ENCODE results near the gene LDLRAP1. TPM values are rescaled to one million over a fixed set of nuclear protein-coding genes. Genes with fewer than 3 reads are reported as not detected.

LDLRAP1 gene
- total RNA-seq, 1 experiment from 2014 or later: 26.0 TPM

DNA sequence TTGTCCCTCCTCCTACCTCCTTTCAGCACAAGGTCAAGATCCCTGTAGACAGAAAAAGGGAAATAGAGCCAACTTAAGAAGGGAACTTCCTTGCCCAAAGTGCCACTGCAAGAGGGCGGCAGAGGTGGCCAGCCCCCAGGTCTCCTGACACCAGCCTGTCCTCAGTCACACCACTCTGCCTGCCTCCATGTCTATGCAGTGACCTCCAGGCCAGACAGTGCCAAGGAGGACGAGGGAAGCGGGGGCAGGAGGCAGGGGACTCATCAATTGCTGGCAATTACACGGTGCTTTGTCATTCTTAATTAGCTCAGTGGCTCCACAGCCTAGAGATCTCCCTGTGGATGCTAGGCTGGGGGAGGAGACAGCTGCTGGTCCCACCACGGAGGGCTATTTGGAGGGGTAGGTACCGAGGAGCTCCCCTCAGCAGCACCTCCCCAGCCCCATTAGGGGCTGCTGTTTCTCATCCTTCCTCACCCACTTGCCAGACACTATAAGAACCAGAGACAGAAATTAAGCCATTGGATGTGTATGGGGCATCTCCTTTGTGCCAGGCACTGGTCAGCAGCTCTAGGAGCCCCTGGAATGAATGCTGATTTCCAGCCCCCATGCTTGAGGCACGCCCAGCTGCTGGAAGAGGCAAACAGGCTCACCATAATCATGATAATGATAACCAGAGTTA is 6.1 kb upstream of the LDLRAP1 start:
- TF ChIP-seq, protein P1, sequence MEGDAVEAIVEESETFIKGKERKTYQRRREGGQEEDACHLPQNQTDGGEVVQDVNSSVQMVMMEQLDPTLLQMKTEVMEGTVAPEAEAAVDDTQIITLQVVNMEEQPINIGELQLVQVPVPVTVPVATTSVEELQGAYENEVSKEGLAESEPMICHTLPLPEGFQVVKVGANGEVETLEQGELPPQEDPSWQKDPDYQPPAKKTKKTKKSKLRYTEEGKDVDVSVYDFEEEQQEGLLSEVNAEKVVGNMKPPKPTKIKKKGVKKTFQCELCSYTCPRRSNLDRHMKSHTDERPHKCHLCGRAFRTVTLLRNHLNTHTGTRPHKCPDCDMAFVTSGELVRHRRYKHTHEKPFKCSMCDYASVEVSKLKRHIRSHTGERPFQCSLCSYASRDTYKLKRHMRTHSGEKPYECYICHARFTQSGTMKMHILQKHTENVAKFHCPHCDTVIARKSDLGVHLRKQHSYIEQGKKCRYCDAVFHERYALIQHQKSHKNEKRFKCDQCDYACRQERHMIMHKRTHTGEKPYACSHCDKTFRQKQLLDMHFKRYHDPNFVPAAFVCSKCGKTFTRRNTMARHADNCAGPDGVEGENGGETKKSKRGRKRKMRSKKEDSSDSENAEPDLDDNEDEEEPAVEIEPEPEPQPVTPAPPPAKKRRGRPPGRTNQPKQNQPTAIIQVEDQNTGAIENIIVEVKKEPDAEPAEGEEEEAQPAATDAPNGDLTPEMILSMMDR (IDR thresholded peaks at IDR 0.05 in 2 of 3, conservative IDR thresholded peaks at IDR 0.05 in 1 of 3; ENCODE audit: borderline replicate concordance in 1 of 3, insufficient read depth in 1 of 3, low read depth in 2 of 3, low read length in 2 of 3): no peak
- intact Hi-C loops (cut with micrococcal nuclease): no loop called here
- Histone ChIP-seq H3K9ac (ENCODE audit: low read length) (no peak overlapping the region), H3K4me2 (ENCODE audit: low read length) (no peak overlapping the region), H3K27me3 (ENCODE audit: insufficient read depth, low read length) (no peaks in the 10 kb centered on the region), H2AFZ (ENCODE audit: low read depth, low read length, poor library complexity, severe bottlenecking) (no peak overlapping the region), H3K36me3 (ENCODE audit: control insufficient read depth in 1 of 2, insufficient read depth in 2 of 2, low read length in 2 of 2) (no peaks in the 10 kb centered on the region), H3K79me2 (ENCODE audit: insufficient read depth, low read length) (no peaks in the 10 kb centered on the region), H3K4me3 (replicated peaks in 1 of 2; ENCODE audit: low read depth in 1 of 2, low read length in 2 of 2) (no peak overlapping the region), H3K9me3 (ENCODE audit: control insufficient read depth in 1 of 2, insufficient read depth in 1 of 2, low read depth in 1 of 2, low read length in 2 of 2) (no peaks in the 10 kb centered on the region), H4K20me1 (ENCODE audit: insufficient read depth) (no peaks in the 10 kb centered on the region), H3K4me1 (ENCODE audit: control insufficient read depth in 1 of 2, insufficient read depth in 2 of 2, low read length in 2 of 2) (peaks cover 5 to 10% of the 10 kb centered on the region in 2 experiments; a peak in 3 of 4 replicates), H3K27ac (ENCODE audit: low read depth, low read length) (no peak overlapping the region), H3K9me2 (ENCODE audit: insufficient read depth) (no peaks in the 10 kb centered on the region)
- ATAC-seq (no peak), DNase-seq (ENCODE audit: low read depth, low spot score) (no peak)
- BruUV-seq (replicated peaks): no TSS peak
- POLR2A ChIA-PET: no interaction called here
- RAD21 ChIA-PET (ENCODE audit: low non-redundant PET in 1 of 2, low total read pairs in 2 of 2, uncharacterized antibody in 2 of 2, unreplicated experiment in 2 of 2): no interaction called here
- CTCF ChIA-PET: no interaction called here

DNA sequence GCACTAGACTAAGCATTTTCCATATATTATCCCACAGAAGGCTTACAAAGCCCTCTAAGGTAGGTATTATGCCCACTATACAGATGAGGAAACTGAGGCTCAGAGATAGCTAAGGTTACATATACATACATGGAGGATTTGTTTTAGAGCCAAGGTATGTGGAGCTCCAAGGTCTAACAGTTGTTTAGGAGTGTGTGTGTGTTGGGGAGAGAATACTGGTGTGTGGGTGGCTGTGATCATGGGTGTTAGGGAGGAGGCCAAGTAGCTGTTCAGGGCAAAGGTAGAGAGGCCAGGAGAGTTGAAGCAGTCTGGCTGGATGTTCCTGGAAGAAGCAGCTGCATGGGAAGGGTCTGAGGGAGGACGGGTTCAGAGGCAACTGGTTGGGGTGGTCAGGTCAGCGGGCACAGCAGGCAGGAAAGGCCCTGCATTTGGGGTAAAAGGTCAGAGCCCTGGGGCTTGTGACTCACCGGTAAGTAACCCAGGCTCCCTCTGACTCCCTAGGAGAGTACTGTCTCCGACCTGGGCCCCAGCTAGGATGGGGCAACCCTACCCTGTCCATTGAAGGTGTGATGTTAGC is 5.1 kb upstream of the LDLRAP1 start:
- peaks cover 5 to 14% of the 10 kb centered on the region in 2 experiments; a peak in 3 of 4 replicates for H3K4me1 ChIP-seq (ENCODE audit: control insufficient read depth in 1 of 2, insufficient read depth in 2 of 2, low read length in 2 of 2)
- intact Hi-C loops (cut with micrococcal nuclease): no loop called here
- DNase-seq (ENCODE audit: low read depth, low spot score): no peak
- no peak for TF ChIP-seq ELF1 (IDR thresholded peaks at IDR 0.05; ENCODE audit: borderline replicate concordance, low read depth)
- TF ChIP-seq SP1 (IDR thresholded peaks at IDR 0.05; ENCODE audit: low read depth): no peak
- TF ChIP-seq EGR1 (IDR thresholded peaks at IDR 0.05; ENCODE audit: low read depth): no peak
- TF ChIP-seq, protein P2, sequence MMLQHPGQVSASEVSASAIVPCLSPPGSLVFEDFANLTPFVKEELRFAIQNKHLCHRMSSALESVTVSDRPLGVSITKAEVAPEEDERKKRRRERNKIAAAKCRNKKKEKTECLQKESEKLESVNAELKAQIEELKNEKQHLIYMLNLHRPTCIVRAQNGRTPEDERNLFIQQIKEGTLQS (IDR thresholded peaks at IDR 0.05): no peak
- no peak for TF ChIP-seq SRF (IDR thresholded peaks at IDR 0.05; ENCODE audit: low read depth)
- no peak for TF ChIP-seq SIN3A (IDR thresholded peaks at IDR 0.05; ENCODE audit: low read depth)
- no peak for TF ChIP-seq TCF7L2 (IDR thresholded peaks at IDR 0.05; ENCODE audit: borderline replicate concordance, extremely low read depth, insufficient read depth, insufficient read length)
- TF ChIP-seq CBX3 (IDR thresholded peaks at IDR 0.05; ENCODE audit: low read depth): no peak
- TF ChIP-seq POLR2AphosphoS5 (IDR thresholded peaks at IDR 0.05; ENCODE audit: low read depth, low read length): no peak
- no peak for TF ChIP-seq REST (IDR thresholded peaks at IDR 0.05; ENCODE audit: low read depth)
- ChIA-PET RAD21 (ENCODE audit: low non-redundant PET in 1 of 2, low total read pairs in 2 of 2, uncharacterized antibody in 2 of 2, unreplicated experiment in 2 of 2) (interaction anchor here in 1 of 2 experiments (0.7 kb wide), 1 partner anchor 1020 kb away, joined by 3 read pairs; no protein-coding TSS in a partner anchor), POLR2A (interaction anchor here (0.6 kb wide), 1 partner anchor 30 kb away, joined by 5 read pairs; no protein-coding TSS in a partner anchor), CTCF (interaction anchor here (0.9 to 1.2 kb wide), 2 partner anchors 17 to 34 kb away, joined by 4 to 5 read pairs; no protein-coding TSS in a partner anchor)
- no peak overlapping the region for H2AFZ ChIP-seq (ENCODE audit: low read depth, low read length, poor library complexity, severe bottlenecking)
- H4K20me1 ChIP-seq (ENCODE audit: insufficient read depth): no peaks in the 10 kb centered on the region
- H3K79me2 ChIP-seq (ENCODE audit: insufficient read depth, low read length): no peaks in the 10 kb centered on the region
- no peak overlapping the region for H3K4me3 ChIP-seq (replicated peaks in 1 of 2; ENCODE audit: low read depth in 1 of 2, low read length in 2 of 2)
- BruUV-seq (replicated peaks): no TSS peak
- H3K9ac ChIP-seq (ENCODE audit: low read length): no peak overlapping the region
- H3K27ac ChIP-seq (ENCODE audit: low read depth, low read length): no peak overlapping the region
- H3K27me3 ChIP-seq (ENCODE audit: insufficient read depth, low read length): no peaks in the 10 kb centered on the region
- no peaks in the 10 kb centered on the region for H3K36me3 ChIP-seq (ENCODE audit: control insufficient read depth in 1 of 2, insufficient read depth in 2 of 2, low read length in 2 of 2)
- H3K4me2 ChIP-seq (ENCODE audit: low read length): peak overlapping the region; percentile 37
- ATAC-seq: peak; percentile 23; the same call in 1 of the 2 replicates
- no peaks in the 10 kb centered on the region for H3K9me2 ChIP-seq (ENCODE audit: insufficient read depth)
- H3K9me3 ChIP-seq (ENCODE audit: control insufficient read depth in 1 of 2, insufficient read depth in 1 of 2, low read depth in 1 of 2, low read length in 2 of 2): no peaks in the 10 kb centered on the region

Data from HCT116 (cell line).